ENCODE results near the gene ATRIP.

DNA sequence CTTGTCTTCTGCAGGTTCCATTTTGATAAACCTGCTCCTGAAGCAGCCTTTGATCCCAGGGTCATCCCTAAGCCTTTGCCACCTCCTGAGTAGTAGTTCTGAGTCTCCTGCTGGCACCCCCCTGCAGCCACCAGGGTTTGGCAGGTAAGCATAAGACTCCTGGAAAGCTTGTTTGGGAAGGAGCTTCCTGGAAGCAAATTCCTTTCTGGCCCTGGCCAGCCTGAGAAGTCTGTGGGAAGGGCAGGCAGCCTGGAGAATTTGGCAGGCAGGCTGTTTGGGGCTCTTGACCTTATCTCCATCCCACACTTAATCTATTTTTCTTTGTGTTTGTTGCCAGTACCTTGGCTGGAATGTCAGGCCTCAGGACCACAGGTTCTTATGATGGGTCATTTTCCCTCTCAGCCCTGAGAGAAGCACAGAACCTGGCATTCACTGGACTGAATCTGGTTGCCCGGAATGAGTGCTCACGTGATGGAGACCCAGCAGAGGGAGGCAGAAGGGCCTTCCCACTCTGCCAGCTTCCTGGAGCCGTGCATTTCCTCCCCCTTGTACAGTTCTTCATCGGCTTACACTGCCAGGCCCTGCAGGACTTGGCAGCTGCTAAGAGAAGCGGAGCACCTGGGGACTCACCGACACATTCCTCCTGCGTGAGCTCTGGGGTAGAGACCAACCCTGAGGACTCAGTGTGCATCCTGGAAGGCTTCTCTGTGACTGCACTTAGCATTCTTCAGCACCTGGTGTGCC, 13.4 kb downstream of the ATRIP start:
- TF ChIP-seq, protein P1, sequence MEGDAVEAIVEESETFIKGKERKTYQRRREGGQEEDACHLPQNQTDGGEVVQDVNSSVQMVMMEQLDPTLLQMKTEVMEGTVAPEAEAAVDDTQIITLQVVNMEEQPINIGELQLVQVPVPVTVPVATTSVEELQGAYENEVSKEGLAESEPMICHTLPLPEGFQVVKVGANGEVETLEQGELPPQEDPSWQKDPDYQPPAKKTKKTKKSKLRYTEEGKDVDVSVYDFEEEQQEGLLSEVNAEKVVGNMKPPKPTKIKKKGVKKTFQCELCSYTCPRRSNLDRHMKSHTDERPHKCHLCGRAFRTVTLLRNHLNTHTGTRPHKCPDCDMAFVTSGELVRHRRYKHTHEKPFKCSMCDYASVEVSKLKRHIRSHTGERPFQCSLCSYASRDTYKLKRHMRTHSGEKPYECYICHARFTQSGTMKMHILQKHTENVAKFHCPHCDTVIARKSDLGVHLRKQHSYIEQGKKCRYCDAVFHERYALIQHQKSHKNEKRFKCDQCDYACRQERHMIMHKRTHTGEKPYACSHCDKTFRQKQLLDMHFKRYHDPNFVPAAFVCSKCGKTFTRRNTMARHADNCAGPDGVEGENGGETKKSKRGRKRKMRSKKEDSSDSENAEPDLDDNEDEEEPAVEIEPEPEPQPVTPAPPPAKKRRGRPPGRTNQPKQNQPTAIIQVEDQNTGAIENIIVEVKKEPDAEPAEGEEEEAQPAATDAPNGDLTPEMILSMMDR (IDR thresholded peaks at IDR 0.05): no peak
- no peak for TF ChIP-seq POLR2A (IDR thresholded peaks at IDR 0.05)

Measured in lower leg skin (tissue), 3 donors.